HepG2 (cell line): ENCODE measurements around the gene SLC16A11. TPM values are rescaled to one million over a fixed set of nuclear protein-coding genes. Genes with fewer than 3 reads are reported as not detected.
A peak's percentile ranks its signal among the peaks of the same experiment; 100 is the strongest.

Experiments used
- ATAD3A ChIP-seq: sonication (generic); formaldehyde crosslinking; IDR thresholded peaks from 2 replicates; pipeline ENCODE4 v1.4.0; 2020; ENCODE audit warnings: missing genetic modification reagents
- DDIT3 ChIP-seq: sonication (generic); formaldehyde crosslinking; IDR thresholded peaks from 2 replicates; pipeline ENCODE4 v1.4.0; 2020; ENCODE audit warnings: mild to moderate bottlenecking, missing genetic modification reagents
- DRAP1 ChIP-seq: IDR thresholded peaks from 2 replicates; pipeline ENCODE4 v1.6.1; 2016; ENCODE audit warnings: missing genetic modification reagents, missing compliant biosample characterization
- KMT2B ChIP-seq: IDR thresholded peaks from 2 replicates; pipeline ENCODE4 v1.6.1; 2016; ENCODE audit warnings: missing genetic modification reagents, missing compliant biosample characterization
- MEF2D ChIP-seq: sonication (generic); formaldehyde crosslinking; IDR thresholded peaks from 2 replicates; pipeline ENCODE4 v1.5.1; 2020; ENCODE audit warnings: mild to moderate bottlenecking, missing genetic modification reagents
- MNT ChIP-seq: fragments of 450-650 bp; IDR thresholded peaks from 2 replicates; pipeline ENCODE4 v1.6.1; 2016
- NBN ChIP-seq: fragments of 450-650 bp; conservative IDR thresholded peaks from 2 replicates; pipeline ENCODE4 v1.6.1; 2017
- PHF20 ChIP-seq: sonication (generic); formaldehyde crosslinking; IDR thresholded peaks from 2 replicates; pipeline ENCODE4 v1.5.0; 2020; ENCODE audit warnings: mild to moderate bottlenecking, missing genetic modification reagents
- RFXAP ChIP-seq: sonication (generic); formaldehyde crosslinking; IDR thresholded peaks from 2 replicates; pipeline ENCODE4 v1.4.0; 2020; ENCODE audit warnings: missing genetic modification reagents, borderline replicate concordance
- SP4 ChIP-seq: sonication (generic); formaldehyde crosslinking; IDR thresholded peaks from 2 replicates; pipeline ENCODE4 v1.8.1; 2023; ENCODE audit warnings: mild to moderate bottlenecking, missing genetic modification reagents
- ZBTB10 ChIP-seq: sonication (generic); formaldehyde crosslinking; IDR thresholded peaks from 2 replicates; pipeline ENCODE4 v1.4.0; 2020; ENCODE audit warnings: missing genetic modification reagents, borderline replicate concordance
- ZNF570 ChIP-seq: sonication (generic); formaldehyde crosslinking; IDR thresholded peaks from 2 replicates; pipeline ENCODE4 v1.4.0; 2020; ENCODE audit warnings: mild to moderate bottlenecking, missing genetic modification reagents, borderline replicate concordance
- ZNF879 ChIP-seq: sonication (generic); formaldehyde crosslinking; IDR thresholded peaks from 2 replicates; pipeline ENCODE4 v1.8.1; 2023; ENCODE audit warnings: missing genetic modification reagents
- polyA plus RNA-seq, 8 experiments: library from polyadenylated mRNA; depleted of rRNA in 3 of 8; stranded (reverse) in 7 of 8; unstranded in 1 of 8; fragments of >200 nt; fragmentation: Illumina TruSeq in 4 of 8; extraction: Trizol in 4 of 8; gene quantifications; 2 replicates each; pipeline versions ENCODE4 v1.2.1 to v1.2.3, GENCODE V29; 2011 to 2016; ENCODE audit warnings: low read depth in 4 of 8, missing spikeins in 1 of 8, mixed read lengths in 1 of 8; ENCODE audit not compliant: insufficient read depth in 1 of 8
- total RNA-seq, 5 experiments: library from RNA; depleted of rRNA; stranded (reverse); fragments of >200 nt; fragmentation: Illumina TruSeq; extraction: Trizol; gene quantifications; 2 replicates each; pipeline ENCODE4 v1.2.3, GENCODE V29; 2016; ENCODE audit warnings: low read depth in 1 of 5
- TF ChIP-seq, protein P1 (sequence below): sonication (generic); formaldehyde crosslinking; IDR thresholded peaks from 2 replicates; pipeline ENCODE4 v1.4.0; 2020; ENCODE audit warnings: mild to moderate bottlenecking, missing genetic modification reagents
- TF ChIP-seq, protein P2 (sequence below): IDR thresholded peaks from 2 replicates; pipeline ENCODE4 v1.6.1; 2016; ENCODE audit warnings: mild to moderate bottlenecking

SLC16A11 gene
- total and polyA plus RNA-seq, 2 of the 13 experiments (the other 11 are each of a cell fraction or from before 2014, with no cell fraction given) = not detected

DNA sequence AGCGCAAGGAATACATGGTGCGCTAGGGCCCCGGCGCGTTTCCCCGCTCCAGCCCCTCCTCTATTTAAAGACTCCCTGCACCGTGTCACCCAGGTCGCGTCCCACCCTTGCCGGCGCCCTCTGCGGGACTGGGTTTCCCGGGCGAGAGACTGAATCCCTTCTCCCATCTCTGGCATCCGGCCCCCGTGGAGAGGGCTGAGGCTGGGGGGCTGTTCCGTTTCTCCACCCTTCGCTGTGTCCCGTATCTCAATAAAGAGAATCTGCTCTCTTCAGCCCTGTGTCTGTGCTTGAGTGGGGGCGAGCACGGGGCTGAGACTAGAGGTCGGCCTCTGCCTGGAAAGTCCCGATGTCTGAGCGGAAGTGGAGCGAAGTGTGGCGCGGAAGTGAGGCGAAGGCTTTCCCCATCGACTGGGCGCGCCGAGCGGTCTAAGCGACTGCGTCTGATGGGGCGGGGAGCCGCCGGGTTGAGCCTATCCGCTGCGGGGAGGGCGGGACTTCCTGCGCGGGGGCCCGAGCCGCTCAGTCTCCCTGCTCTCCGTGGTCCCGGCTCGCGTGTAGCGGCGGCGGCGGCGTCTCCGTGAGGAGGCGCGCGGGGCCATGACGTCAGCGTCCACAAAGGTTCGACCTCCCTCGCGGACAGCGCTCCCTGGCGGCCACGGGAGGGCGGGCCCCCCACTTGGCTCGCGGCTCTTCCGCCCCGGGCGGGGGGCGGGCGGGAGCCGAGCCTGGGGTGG is 29.5 kb downstream of the SLC16A11 start (continued):
- TF ChIP-seq, protein P1, sequence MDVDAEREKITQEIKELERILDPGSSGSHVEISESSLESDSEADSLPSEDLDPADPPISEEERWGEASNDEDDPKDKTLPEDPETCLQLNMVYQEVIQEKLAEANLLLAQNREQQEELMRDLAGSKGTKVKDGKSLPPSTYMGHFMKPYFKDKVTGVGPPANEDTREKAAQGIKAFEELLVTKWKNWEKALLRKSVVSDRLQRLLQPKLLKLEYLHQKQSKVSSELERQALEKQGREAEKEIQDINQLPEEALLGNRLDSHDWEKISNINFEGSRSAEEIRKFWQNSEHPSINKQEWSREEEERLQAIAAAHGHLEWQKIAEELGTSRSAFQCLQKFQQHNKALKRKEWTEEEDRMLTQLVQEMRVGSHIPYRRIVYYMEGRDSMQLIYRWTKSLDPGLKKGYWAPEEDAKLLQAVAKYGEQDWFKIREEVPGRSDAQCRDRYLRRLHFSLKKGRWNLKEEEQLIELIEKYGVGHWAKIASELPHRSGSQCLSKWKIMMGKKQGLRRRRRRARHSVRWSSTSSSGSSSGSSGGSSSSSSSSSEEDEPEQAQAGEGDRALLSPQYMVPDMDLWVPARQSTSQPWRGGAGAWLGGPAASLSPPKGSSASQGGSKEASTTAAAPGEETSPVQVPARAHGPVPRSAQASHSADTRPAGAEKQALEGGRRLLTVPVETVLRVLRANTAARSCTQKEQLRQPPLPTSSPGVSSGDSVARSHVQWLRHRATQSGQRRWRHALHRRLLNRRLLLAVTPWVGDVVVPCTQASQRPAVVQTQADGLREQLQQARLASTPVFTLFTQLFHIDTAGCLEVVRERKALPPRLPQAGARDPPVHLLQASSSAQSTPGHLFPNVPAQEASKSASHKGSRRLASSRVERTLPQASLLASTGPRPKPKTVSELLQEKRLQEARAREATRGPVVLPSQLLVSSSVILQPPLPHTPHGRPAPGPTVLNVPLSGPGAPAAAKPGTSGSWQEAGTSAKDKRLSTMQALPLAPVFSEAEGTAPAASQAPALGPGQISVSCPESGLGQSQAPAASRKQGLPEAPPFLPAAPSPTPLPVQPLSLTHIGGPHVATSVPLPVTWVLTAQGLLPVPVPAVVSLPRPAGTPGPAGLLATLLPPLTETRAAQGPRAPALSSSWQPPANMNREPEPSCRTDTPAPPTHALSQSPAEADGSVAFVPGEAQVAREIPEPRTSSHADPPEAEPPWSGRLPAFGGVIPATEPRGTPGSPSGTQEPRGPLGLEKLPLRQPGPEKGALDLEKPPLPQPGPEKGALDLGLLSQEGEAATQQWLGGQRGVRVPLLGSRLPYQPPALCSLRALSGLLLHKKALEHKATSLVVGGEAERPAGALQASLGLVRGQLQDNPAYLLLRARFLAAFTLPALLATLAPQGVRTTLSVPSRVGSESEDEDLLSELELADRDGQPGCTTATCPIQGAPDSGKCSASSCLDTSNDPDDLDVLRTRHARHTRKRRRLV (CRISPR knock-in tag) = 0 out of 2 replicates have a peak, but pooled peaks have one; percentile 67
- TF ChIP-seq KMT2B (CRISPR knock-in tag) (peak; percentile 75), ZNF879 (peak; percentile 49; the same call in 1 of the 2 replicates), SP4 (CRISPR knock-in tag) (peak; percentile 86), ZBTB10 (CRISPR knock-in tag) (no peak), ATAD3A (CRISPR knock-in tag) (no peak), ZNF570 (no peak), DDIT3 (no peak), MEF2D (CRISPR knock-in tag) (no peak; the same call in 1 of the 2 replicates), RFXAP (CRISPR knock-in tag) (peak; percentile 66; the same call in 1 of the 2 replicates), MNT (peak; percentile 39), PHF20 (CRISPR knock-in tag) (peak; percentile 84), NBN (no peak), DRAP1 (peak; percentile 79)
- TF ChIP-seq, protein P2, sequence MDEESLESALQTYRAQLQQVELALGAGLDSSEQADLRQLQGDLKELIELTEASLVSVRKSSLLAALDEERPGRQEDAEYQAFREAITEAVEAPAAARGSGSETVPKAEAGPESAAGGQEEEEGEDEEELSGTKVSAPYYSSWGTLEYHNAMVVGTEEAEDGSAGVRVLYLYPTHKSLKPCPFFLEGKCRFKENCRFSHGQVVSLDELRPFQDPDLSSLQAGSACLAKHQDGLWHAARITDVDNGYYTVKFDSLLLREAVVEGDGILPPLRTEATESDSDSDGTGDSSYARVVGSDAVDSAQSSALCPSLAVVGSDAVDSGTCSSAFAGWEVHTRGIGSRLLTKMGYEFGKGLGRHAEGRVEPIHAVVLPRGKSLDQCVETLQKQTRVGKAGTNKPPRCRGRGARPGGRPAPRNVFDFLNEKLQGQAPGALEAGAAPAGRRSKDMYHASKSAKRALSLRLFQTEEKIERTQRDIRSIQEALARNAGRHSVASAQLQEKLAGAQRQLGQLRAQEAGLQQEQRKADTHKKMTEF (CRISPR knock-in tag) = peak; percentile 87
